Measurements from ENCODE around the gene SMS.

GRCh38 chrX:21911481-21911880 lies 29.0 kb upstream of the SMS start:
- no peak for TF ChIP-seq CTCF (conservative IDR thresholded peaks at IDR 0.05)
- no peak for TF ChIP-seq ZFX (IDR thresholded peaks at IDR 0.05)
